UCSD-AML1 (cell line): ENCODE results near the gene ALDH18A1.
"Not testable (repeated sequence)": the region's sequence is repeated elsewhere in the genome, so short reads cannot be mapped to it uniquely, and the experiment has no call there.

ENCODE experiments used
- DNase-seq: peaks from one replicate; lab custom pipeline; 2025; ENCODE audit not compliant: unreplicated experiment; lab: John Stamatoyannopoulos, UW

ALDH18A1 gene

GRCh38 chr10:95651346-95652060, 5.0 kb downstream of the ALDH18A1 start:
- no peak for DNase-seq

- DNase-seq, result no peak
Observed at GRCh38 chr10:95650232-95650631, 6.3 kb downstream of the ALDH18A1 start.

GRCh38 chr10:95648138-95648537, 8.4 kb downstream of the ALDH18A1 start:
- DNase-seq, result no peak

- DNase-seq, result no peak
Observed at GRCh38 chr10:95646160-95646559, 10.4 kb downstream of the ALDH18A1 start.

- DNase-seq, result no peak
Observed at GRCh38 chr10:95644901-95645300, 11.6 kb downstream of the ALDH18A1 start.

GRCh38 chr10:95640891-95641315, 15.6 kb downstream of the ALDH18A1 start:
- DNase-seq, result no peak

- DNase-seq, result no peak
Observed at GRCh38 chr10:95637911-95638310, 18.6 kb downstream of the ALDH18A1 start.

GRCh38 chr10:95637140-95637539, 19.4 kb downstream of the ALDH18A1 start:
- no peak for DNase-seq

GRCh38 chr10:95635319-95635733, 21.2 kb downstream of the ALDH18A1 start:
- no peak for DNase-seq

- no peak for DNase-seq
Observed at GRCh38 chr10:95628786-95629185, 27.7 kb downstream of the ALDH18A1 start.

GRCh38 chr10:95626500-95626899, 30.0 kb downstream of the ALDH18A1 start:
- DNase-seq, result no peak

GRCh38 chr10:95620415-95620814, 36.1 kb downstream of the ALDH18A1 start:
- not testable (repeated sequence) for DNase-seq

GRCh38 chr10:95618101-95618500, 38.4 kb downstream of the ALDH18A1 start:
- no peak for DNase-seq

GRCh38 chr10:95616446-95616845, 40.1 kb downstream of the ALDH18A1 start:
- no peak for DNase-seq

GRCh38 chr10:95613330-95613729, 43.2 kb downstream of the ALDH18A1 start:
- no peak for DNase-seq

- DNase-seq, result no peak
Observed at GRCh38 chr10:95610727-95611126, 45.8 kb downstream of the ALDH18A1 start.

GRCh38 chr10:95606922-95607321, 49.6 kb downstream of the ALDH18A1 start:
- DNase-seq, result no peak

- DNase-seq, result no peak
Observed at GRCh38 chr10:95605163-95605562, 51.3 kb downstream of the ALDH18A1 start.

- DNase-seq, result no peak
Observed at GRCh38 chr10:95604630-95605029, 51.9 kb downstream of the ALDH18A1 start.

- no peak for DNase-seq
Observed at GRCh38 chr10:95602382-95602781, 54.1 kb downstream of the ALDH18A1 start.

GRCh38 chr10:95601116-95601719, 55.3 kb downstream of the ALDH18A1 start:
- peak; percentile 65 for DNase-seq

GRCh38 chr10:95600158-95600557, 56.4 kb downstream of the ALDH18A1 start:
- no peak for DNase-seq

- no peak for DNase-seq
Observed at GRCh38 chr10:95597788-95598187, 58.7 kb downstream of the ALDH18A1 start.
